ENCODE data around the gene CD44.

Gene CD44

DNA sequence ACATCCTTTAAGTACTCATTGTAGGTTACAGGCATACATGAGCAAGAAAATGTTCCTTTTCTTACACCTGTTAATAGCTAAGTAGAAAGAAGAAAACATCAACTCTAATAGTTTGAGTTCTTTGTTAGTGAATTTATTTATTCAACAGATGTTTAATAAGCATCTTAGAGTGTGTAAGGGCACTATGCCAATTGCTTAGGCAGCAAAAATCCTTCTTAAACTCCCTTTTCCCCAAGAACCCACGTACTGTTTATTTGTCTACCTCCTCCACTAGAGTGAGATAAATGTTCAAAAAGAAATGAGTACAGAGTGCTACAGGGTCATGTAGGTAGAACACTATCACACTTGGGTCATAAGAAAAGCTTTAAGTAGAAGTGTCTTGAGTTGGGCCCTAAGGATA, 131.4 kb downstream of the CD44 start:
- DNase-seq, result no peak

GRCh38 chr11:35271031-35271430, 132.1 kb downstream of the CD44 start:
- DNase-seq, result no peak

- no peak for DNase-seq
These were observed 133.5 kb downstream of the CD44 start for GRCh38 chr11:35272391-35272902.

DNA sequence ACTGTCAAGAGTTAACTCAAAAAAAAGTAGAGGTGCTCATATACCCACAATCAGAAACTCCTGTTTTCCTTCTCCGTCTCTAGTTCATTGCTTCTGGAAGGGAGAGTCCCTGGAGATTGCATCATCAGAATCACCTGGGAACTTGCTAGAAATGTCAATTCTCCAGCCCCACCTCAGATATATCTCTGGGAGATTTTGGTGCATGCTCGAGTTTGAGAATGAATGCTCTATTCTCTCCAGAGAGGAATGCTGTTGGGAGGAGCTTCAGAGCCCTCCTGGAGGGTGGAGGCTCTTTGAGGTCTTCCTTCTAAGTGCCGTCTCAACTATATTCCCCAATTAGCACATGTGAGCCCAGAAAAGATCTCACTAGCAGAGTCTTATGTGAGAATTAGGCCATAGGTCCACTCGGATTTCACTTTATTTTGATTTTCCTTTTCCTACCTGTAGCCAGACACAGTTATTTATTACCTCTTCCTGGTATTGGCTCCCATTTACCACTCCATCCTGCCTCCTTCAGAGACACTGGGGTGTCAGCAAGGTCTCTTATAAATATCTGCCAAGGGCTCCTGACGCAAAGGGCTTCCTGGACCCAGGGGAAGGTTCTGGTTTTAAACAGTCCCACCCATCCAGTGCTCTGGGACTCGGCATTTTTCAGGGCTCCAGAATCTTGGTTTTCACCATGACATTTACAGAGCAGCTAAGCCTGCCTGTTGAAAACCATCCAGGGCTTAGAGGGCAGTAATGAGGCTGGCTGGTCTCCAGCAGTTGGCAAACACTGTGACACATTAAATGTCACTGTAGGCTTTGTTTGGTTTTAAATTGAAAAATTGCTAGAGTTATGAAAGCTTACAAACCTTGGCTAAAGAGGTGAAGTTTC, 136.2 kb downstream of the CD44 start:
- no peak for DNase-seq

- no peak for DNase-seq
These were observed 136.8 kb downstream of the CD44 start for GRCh38 chr11:35275786-35276170.

- DNase-seq, result no peak
These were observed 137.6 kb downstream of the CD44 start for GRCh38 chr11:35276396-35277145.

DNA sequence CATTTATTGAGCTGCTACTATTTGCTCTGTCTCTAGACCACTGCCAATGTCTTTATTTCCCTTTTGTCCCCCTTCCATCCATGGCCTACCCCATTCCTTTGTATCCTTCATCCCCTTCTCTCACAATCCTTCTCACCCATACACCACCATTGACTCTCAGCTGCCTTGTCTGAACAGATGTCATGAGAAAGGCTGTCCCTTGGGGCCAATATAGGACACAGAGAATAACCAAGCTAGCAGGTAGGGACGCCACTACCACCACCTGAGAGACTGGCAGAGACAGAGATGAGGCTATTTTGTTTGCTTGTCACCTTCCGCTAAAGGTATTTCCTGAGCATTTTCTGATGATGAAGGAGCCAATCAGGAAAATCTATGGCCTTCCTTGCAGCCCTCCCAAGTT, 138.9 kb downstream of the CD44 start:
- DNase-seq, result no peak

- no peak for DNase-seq
These were observed 141.8 kb downstream of the CD44 start for GRCh38 chr11:35280727-35281126.

GRCh38 chr11:35281169-35281688, 142.3 kb downstream of the CD44 start:
- DNase-seq, result peak; percentile 39

Data from fibroblast of upper back skin (primary cell).